Left colon (tissue), 2 donors: ENCODE data around the gene GJB2. TPM values are rescaled to one million over a fixed set of nuclear protein-coding genes. Genes with fewer than 3 reads are reported as not detected.

Source experiments
- ATAC-seq: fragments of 200-7000 bp; cut with Tn5 transposase; one replicate; pipeline ENCODE4 v1.9.1; 2020; ENCODE audit warnings: mild to moderate bottlenecking, moderate library complexity
- DNase-seq, 2 donors: peaks; one replicate each; pipeline ENCODE4 v3.0.0-alpha.2; 2020
- intact Hi-C, 2 donors: fragments of 100-400 bp; cut with DNase I in 1 of 2; cut with micrococcal nuclease in 1 of 2; formaldehyde crosslinking; loops; one replicate each; pipeline versions ENCODE4 v1.11.2 to v1.14.0; 2022; cut with DNase I, micrococcal nuclease
- long read RNA-seq: library from polyadenylated mRNA; unstranded; transcript quantifications from one replicate; pipeline ENCODE4 v2.0.0, GENCODE V29; 2021
- total RNA-seq, 2 donors: library from RNA; stranded (reverse); fragmentation: NEBNext Ultra II Directional; extraction: Animal tissue kit (Norgen Biotek cat#: 25700); gene quantifications; one replicate each; pipeline ENCODE4 v1.2.1, GENCODE V29; 2021
- donor health status: DM: no; HTN: no; CAD: no.
- donor health status: DM: yes; HTN: yes; CAD: no.

The GJB2 gene
- total RNA-seq = 10 to 100 TPM; 39.0 to 45.0 TPM
- long read RNA-seq, transcript GJB2-202 (2 exons, 2,290 nt) = major isoform, 62 of 70 reads
- long read RNA-seq, transcript GJB2-201 (1 exons, 2,318 nt) = minor isoform, 6 of 70 reads
- long read RNA-seq, partial matches to known transcripts = 0 of 70 reads
- long read RNA-seq, other reads (novel, unspliced or antisense) = 2 of 70 reads

GRCh38 chr13:20192836-20193161 is at the start of gene GJB2:
TSS of gene GJB2 (minus strand) at chr13:20192938. CDS start at chr13:20189581, 3,357 bp downstream.
- intact Hi-C loops = no loop called here
- ATAC-seq = peak; percentile 68
- DNase-seq = peak; percentile 65 to 78

DNA sequence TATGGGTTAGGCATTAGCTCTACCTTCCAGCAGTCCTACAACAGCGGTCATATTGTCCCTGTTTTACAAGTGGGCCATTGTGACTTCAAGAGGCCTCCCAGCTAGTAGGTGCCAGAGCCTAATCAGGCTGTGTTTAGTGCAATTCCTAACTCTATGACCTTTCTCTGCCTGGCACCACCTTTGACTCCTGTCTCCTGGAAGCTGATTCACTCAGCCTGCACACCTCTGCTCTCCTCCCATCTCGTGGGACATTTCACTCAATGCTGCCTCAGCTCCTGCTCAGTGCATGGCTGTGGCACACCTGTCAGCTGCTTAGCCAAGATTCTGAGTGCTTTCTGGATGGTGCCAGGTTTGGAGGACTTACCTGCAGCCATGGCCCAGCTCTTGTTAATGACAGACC is 48.9 kb upstream of the GJB2 start:
- ATAC-seq (no peak), DNase-seq (no peak)
- intact Hi-C loops = no loop called here

DNA sequence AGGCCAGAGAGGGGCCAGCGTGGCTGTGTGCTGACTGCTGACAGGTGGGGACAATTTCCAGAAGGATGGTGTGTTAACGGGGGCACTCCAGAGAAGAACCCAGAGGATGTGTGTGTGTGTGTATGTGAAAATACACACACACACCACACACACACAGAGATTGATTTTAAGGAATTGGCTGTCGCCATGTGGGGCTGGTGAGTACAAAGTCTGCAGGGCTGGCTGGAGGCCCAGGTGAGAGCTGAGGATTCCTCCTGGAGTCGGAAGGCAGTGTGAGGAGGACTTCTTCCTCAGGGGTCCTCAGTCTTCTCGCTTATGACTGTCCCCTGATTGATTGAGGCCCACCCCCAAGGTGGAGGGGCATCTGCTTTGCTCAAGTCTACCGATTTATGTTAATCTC is 47.0 kb upstream of the GJB2 start:
- DNase-seq (no peak), ATAC-seq (peak; percentile 48)
- intact Hi-C loops = no loop called here

DNA sequence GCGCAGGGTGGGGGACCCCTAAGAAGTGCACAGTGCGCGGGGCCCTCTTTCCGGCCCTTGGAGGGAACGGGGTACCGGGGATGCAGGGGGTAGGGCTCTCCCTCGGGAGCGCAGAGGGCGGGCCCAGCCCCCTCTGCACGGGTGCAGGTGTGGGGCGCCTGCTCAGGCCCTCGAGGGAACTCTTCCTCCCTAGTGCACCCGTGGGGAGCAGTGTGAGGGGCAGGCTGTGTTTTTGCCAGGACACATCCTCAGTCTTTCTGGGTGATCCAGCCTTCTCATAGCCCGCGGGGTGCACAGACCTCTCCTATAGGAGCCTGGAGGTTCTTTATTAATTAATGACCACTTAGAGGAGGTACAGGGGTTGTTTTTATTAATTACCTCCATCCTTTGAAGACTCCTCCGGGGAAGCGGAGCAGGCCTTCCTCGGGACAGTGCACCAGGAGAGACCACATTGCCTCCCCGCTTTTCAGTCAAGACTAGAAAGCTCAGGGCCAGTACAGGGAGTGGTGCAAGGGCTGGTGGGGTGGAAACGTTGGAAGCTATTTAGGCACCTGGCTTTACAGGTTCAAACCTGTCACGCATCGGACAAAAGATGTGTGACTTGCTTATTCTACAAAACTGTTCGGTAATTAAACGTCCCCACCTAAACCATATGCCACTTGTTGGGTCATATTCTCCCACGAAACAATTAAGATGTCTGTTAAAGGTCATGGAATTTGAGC is 40.0 kb upstream of the GJB2 start:
- no peak for ATAC-seq
- DNase-seq = no peak
- intact Hi-C loops = no loop called here

- intact Hi-C loops = no loop called here
- ATAC-seq (peak; percentile 78), DNase-seq (peak in 1 of 2 donors; percentile 33)
Measured at GRCh38 chr13:20231839-20232555, 39.3 kb upstream of the GJB2 start, which contains the start of gene GJB6. TSS of gene GJB6 (minus strand) at chr13:20232319. CDS start at chr13:20223480, 8,839 bp downstream.

GRCh38 chr13:20230913-20231838 is 38.4 kb upstream of the GJB2 start:
- intact Hi-C loops = no loop called here
- DNase-seq (no peak), ATAC-seq (no peak)

DNA sequence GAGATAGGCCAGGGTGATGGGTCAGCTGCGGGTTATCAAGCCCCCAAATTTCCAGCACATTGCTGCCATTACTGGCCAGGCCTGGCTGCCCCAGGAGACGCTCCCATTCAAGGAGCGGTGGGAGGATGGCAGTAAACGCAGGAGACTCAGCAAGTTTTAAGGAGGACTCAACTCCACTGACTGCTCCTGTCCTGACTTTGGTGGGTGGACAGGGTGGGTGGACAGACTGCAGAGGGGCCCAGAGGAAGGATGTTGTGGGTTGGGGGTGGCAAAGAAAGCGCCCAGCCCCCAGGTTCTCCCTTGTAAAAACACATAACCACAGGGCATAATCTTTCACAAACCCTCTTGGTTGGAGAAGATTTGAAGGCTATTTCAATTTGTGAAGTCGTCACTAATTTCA is 35.0 kb upstream of the GJB2 start:
- intact Hi-C loops = no loop called here
- no peak for ATAC-seq

DNA sequence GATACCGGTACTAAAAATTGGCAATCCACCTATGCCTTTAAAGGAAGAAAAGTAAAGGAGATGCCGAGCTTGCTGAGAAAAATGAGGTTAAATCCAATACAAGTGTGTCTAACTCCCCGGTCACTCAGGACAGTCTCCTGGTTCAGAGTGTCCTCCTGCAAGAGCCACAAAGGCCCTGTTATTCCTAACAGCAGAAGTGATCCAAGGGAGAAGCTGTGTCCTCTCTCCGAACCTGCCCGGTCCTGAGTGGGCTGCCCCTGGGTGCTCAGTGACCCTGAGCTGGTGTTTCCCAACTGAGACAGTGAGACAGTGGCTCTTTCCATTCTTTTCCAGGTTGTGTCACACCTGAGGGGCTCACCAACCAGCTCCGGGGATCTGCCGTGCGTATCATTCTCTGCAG is 34.5 kb upstream of the GJB2 start:
- DNase-seq = no peak
- intact Hi-C loops = no loop called here
- ATAC-seq = no peak

More for the DNA sequence above, 35.0 kb upstream of the GJB2 start:
- DNase-seq = no peak

GRCh38 chr13:20222553-20222952 is 29.8 kb upstream of the GJB2 start:
- DNase-seq = no peak
- no peak for ATAC-seq
- intact Hi-C loops = no loop called here

GRCh38 chr13:20221772-20222171 is 29.0 kb upstream of the GJB2 start:
- intact Hi-C loops = no loop called here
- ATAC-seq (no peak), DNase-seq (no peak)

- no peak for ATAC-seq
- intact Hi-C loops = no loop called here
Measured at GRCh38 chr13:20219577-20219976, 26.8 kb upstream of the GJB2 start.

DNA sequence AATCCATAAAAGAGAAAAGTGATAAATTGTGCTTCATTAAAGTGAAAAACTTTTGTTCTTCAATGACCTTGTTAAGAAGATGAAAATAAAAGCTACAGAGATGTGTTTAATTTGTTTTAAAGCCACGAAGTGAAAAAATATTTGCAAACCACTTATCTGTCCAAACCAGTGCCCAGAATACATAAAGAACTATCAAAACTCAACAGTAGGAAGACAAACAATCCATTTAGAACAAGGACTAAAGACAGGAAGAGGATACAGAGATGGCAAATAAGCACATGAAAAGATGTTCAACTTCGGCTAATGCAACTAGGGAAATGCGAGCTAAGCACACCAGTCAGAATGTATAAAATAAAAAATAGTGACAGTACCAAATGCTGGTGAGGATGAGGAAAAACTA is 24.4 kb upstream of the GJB2 start:
- intact Hi-C loops = no loop called here
- ATAC-seq (no peak), DNase-seq (no peak)

More at GRCh38 chr13:20219577-20219976, 26.8 kb upstream of the GJB2 start:
- no peak for DNase-seq

DNA sequence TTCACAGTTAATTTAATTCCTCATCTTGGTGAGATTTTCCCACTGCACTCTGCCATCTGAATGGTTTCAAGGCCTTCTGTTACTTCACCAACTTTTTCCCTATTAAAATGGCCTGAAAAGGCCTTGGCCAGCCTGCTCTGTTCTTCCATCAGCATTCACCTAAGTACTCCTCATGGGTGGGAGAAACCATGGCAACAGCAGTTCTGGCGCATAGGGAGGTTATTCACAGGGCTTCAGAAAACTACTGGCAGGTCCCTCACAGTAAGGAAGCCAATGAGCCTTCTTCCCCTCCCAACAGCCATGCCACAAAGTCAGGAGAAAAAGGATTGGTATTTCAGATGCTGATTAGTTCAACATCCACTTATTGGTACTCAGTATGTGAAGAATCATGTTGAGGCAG is 17.2 kb upstream of the GJB2 start:
- intact Hi-C loops = no loop called here
- DNase-seq = no peak
- no peak for ATAC-seq

GRCh38 chr13:20206698-20207235 is 14.0 kb upstream of the GJB2 start:
- intact Hi-C loops = no loop called here
- DNase-seq (no peak), ATAC-seq (no peak)

- ATAC-seq (no peak), DNase-seq (no peak)
- intact Hi-C loops = no loop called here
Measured at GRCh38 chr13:20206065-20206697, 13.4 kb upstream of the GJB2 start.

DNA sequence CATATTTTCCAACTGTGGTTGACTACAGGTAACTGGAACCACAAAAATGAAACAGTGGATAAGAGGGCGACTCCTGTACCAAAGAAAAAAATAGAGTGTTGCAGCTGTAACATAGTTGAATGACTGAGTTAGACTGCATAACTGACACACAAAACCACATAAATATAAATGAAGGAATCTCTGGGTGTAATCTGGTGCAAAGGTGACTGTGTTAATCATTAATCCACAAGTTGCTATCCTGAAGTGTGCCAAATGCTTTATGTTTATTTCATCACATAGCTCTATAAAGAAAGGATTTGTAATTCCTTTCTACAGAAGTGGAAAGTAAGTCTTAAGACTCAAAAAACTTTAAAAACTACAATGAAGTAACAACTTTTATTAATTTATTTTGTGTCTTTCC is 6.0 kb upstream of the GJB2 start:
- DNase-seq (no peak), ATAC-seq (peak; percentile 93)
- intact Hi-C loops = no loop called here

DNA sequence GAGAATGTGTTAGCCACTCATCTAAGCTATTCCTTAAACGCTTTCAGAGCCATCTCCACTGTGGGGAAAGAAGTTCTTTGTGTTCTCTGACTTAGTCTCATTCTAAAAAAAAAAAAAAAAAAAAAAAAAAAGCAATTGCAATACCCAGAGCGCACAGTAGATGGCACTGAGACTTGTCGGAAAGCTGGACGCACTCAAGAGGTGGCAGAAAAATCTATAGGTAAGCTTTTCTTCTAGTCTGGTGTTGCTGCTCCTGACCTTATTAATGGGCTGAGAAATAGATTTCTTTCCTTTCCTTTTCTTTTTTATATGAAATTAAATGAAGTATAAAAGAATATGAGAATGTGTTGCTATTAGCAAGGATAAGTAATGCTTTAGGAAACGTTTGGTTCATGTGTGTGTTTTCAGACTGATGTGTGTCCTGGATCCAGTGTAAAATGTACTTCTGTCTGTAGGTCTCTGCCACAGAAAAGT is 4.7 kb upstream of the GJB2 start:
- no peak for DNase-seq
- intact Hi-C loops = no loop called here
- peak; percentile 42 for ATAC-seq

DNA sequence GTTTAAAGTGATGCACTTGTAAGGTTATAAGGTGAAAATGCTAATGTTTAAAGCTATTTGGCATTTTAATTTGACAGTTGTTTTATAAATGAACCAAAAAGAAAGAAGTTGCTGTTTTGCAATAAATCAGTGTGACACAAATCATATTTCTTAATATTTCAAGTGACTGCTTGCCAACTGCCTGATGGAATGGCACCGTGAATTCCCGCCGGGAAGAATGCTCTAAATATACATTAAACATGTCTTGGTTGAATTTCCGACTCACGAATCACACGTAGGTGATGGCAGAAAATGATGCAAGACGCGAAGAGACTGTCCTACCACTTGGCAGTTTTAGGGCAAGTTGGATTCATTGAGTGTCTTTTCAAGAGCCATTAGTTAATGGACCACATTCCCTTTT is 3.1 kb upstream of the GJB2 start:
- intact Hi-C loops = no loop called here
- ATAC-seq = no peak
- DNase-seq = no peak
